GM12874 (cell line): ENCODE results near the gene FCHSD1.

Source experiments
- TF ChIP-seq, protein P1 (sequence below): IDR thresholded peaks from 2 replicates; pipeline ENCODE4 v1.5.1; 2011; ENCODE audit warnings: low read depth, mild to moderate bottlenecking, control low read depth, low read length, moderate library complexity; ENCODE audit not compliant: insufficient read depth

Gene FCHSD1

DNA sequence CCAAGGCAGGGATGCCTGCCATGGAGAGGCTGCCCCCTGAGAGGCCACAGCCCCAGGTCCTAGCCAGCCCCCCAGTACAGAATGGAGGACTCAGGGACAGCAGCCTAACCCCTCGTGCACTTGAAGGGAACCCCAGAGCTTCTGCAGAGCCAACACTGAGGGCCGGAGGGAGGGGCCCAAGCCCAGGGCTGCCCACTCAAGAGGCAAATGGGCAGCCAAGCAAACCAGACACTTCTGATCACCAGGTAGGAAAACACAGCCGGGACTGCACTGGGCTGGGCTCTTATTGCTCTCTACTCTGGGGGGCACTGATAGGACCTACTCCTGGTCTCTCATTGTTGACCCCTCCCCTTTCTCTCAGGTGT, 11.2 kb downstream of the FCHSD1 start:
- TF ChIP-seq, protein P1, sequence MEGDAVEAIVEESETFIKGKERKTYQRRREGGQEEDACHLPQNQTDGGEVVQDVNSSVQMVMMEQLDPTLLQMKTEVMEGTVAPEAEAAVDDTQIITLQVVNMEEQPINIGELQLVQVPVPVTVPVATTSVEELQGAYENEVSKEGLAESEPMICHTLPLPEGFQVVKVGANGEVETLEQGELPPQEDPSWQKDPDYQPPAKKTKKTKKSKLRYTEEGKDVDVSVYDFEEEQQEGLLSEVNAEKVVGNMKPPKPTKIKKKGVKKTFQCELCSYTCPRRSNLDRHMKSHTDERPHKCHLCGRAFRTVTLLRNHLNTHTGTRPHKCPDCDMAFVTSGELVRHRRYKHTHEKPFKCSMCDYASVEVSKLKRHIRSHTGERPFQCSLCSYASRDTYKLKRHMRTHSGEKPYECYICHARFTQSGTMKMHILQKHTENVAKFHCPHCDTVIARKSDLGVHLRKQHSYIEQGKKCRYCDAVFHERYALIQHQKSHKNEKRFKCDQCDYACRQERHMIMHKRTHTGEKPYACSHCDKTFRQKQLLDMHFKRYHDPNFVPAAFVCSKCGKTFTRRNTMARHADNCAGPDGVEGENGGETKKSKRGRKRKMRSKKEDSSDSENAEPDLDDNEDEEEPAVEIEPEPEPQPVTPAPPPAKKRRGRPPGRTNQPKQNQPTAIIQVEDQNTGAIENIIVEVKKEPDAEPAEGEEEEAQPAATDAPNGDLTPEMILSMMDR = no peak

DNA sequence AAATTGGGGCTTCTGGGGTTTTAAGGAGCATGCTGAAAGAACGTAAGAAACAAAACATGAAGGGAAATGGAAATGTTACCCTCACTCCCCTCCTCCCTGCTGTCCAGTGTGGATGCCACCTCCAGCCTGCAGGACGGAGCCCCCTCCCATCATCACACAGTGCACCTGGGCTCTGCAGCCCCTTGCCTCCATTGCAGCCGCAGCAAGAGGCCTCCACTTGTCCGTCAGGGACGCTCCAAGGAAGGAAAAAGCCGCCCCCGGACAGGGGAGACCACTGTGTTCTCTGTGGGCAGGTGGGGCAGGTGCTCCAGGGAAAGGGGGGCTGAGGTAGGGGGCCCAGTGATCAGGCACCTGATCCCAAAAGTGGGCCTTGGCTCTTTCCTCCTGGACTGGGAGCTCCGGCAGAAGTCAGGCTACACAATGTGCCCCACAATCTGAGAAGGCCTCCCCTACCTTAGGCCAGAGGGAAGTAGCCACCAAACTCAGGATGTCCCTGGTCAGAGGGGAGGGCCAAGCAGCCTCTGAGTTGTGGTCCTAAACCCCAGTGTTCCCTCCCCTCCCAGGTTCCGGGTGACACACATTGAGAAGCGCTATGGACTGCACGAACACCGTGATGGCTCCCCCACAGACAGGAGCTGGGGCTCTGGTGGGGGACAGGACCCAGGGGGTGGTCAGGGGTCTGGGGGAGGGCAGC, 11.7 kb downstream of the FCHSD1 start:
- TF ChIP-seq, protein P1 = no peak

DNA sequence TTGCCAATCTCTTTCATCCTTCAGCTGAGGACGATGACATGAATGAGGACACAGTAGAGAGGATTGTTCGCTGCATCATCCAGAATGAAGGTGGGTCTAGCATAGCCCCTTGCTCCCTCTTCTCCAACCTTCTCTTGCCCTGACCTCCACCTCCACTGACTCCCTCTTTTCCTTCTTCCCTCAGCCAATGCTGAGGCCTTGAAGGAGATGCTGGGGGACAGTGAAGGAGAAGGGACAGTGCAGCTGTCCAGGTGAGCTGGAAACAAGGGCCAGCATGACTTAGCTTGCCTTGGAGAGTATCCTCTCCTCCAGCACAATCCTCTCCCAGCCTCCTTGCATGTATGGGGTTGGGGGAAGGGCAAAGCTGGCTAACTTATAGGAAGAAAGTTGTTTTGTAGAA, 12.4 kb downstream of the FCHSD1 start:
- TF ChIP-seq, protein P1 = no peak

DNA sequence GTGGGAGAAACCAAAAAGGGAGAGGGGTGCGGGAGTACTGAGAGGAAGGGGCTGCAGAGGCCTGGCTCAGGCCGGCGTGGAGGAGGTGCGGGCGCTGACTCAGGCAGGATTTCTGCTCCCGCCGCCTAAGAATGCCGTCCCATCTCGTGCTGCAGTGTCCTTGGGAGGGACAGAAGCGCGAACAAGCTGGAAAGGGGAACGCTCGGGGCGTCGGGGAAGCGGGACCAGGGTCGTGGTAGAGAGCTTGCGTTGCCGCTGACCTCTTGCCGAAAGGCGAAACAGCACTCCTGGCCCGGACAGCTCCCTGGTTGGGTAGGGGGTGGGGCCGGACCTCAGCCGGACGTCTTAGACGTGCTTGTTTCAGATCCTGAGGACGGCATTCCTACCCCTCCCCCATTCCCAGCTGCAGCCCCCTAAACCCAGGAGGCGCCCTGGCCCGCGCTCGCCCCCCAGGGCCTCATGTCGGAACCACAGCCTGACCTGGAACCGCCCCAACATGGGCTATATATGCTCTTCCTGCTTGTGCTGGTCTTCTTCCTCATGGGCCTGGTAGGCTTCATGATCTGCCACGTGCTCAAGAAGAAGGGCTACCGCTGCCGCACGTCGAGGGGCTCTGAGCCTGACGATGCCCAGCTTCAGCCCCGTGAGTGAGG, 13.3 kb downstream of the FCHSD1 start:
- TF ChIP-seq, protein P1 = peak; percentile 72

DNA sequence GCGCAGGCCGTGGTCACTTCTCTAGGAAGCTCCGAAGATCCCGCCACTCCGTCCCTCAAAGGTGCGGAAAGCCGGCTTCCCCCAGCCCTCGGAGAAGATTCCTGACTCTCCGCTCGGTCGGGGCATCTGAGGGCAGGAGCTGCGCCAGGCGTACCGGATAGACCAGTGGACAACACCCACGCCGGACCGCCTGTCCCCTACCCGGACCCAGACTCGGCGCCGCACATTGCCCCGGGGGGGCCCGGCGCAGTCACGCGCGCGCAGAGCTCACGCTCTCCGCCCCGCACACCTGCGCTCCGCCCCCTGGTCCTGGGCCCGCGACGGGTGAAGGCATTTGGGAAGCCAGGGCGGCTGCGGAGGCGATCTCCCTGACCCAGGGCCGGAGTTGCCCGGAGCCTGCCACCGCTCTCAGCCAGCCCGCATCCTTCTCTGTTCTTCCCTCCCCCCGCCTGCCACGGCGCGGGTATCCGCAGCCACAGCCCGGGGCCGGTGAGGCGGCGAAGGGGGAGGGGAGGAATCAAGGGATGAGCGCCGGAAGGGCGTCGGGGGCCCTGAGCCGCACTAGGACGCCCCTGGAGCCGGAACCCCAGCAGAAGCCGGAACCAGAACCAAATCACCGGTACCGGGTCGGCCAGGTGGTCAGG, 14.0 kb downstream of the FCHSD1 start:
- TF ChIP-seq, protein P1 = 0 out of 2 replicates have a peak, but pooled peaks have one; percentile 1

DNA sequence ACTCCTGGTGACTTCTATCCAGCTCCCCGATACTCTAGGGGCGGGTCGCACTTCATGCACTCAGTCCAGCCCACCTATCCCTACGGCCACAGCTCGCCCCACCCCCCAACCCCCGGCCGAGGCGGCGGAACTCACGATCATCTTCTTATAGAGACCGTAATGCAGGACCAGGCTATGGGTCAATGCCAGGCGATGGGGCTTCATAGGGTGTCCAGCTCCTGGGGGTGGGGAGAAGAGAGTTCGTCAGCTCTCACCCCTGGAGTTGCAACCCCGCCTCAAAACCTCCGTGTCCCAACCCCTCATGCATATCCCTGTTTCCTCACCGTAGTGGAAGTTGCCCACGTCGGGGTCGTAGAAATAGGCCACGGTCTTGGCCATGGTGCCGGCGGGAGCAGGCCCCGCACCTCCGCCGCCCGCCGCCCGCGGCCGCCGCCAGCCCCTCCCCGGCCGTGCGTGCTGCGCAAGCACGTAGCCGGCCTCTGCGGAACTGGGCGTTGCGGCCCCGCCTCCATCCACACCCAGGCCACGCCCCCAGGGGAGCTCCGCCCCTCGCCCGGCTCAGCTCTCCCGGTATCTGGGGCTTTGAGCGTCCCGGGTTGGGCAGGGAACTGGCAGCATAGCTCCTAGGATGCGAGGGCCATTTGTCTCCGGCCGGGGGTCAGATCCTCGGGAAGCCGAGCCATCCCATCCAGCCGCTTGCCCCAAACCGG, 14.7 kb downstream of the FCHSD1 start, which contains the start of the genes HDAC3 and RELL2:
TSS of gene HDAC3 (minus strand) at position 437 of the 710 bp plus-strand sequence. CDS start at position 378, 59 bp downstream.
TSS of gene RELL2 (plus strand) at position 585 of the 710 bp plus-strand sequence. CDS start 1,229 bp downstream, outside the sequence.
- TF ChIP-seq, protein P1 = no peak

DNA sequence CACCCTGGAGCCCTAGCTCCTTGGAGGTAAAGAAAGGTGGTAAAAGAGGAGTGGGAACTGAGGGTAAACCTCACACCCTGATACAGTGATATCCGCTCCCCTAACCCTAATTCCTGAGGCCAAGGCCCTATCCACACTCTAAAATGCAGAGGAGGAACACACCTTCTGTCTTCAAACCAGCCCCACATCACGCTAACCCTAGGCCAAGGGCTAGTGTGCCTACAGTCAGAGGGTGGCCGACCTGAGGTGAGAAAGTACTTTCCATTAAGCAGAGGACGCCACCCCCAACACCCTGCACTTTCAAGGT, 15.2 kb downstream of the FCHSD1 start:
- TF ChIP-seq, protein P1 = no peak
